K562 (cell line): Measurements from ENCODE around the gene PRKACA. TPM values are rescaled to one million over a fixed set of nuclear protein-coding genes. Genes with fewer than 3 reads are reported as not detected.

Experiments used
- BCLAF1 ChIP-seq, 2 experiments: fragments of 450-650 bp in 1 of 2; IDR thresholded peaks; 2 replicates each; pipeline ENCODE4 v1.6.1; 2011 to 2017; ENCODE audit warnings: low read depth in 2 of 2, antibody characterized with exemption in 1 of 2, borderline replicate concordance in 1 of 2, low read length in 1 of 2, mild to moderate bottlenecking in 1 of 2, mixed read lengths in 1 of 2; ENCODE audit not compliant: control insufficient read depth in 1 of 2
- CBFB ChIP-seq: sonication (generic); formaldehyde crosslinking; IDR thresholded peaks from 2 replicates; pipeline ENCODE4 v1.4.0; 2020; ENCODE audit warnings: mild to moderate bottlenecking, missing genetic modification reagents
- CHD1 ChIP-seq: fragments of 200-600 bp; sonication (generic); IDR thresholded peaks from one replicate; pipeline ENCODE4 v1.6.1; 2012; ENCODE audit warnings: mild to moderate bottlenecking, moderate library complexity, low read length, inconsistent platforms
- CTCF ChIP-seq, 3 experiments: IDR thresholded peaks in 2 of 3; conservative IDR thresholded peaks in 1 of 3; 2 replicates each; pipeline ENCODE4 v1.5.1; 2011 to 2012; ENCODE audit warnings: low read length in 3 of 3, mild to moderate bottlenecking in 3 of 3, control low read depth in 2 of 3, improper control_type of control experiment in 1 of 3, inconsistent platforms in 1 of 3, low read depth in 1 of 3, mixed read lengths in 1 of 3, moderate library complexity in 1 of 3; ENCODE audit not compliant: insufficient read depth in 2 of 3
- FOS ChIP-seq: IDR thresholded peaks from 3 replicates; pipeline ENCODE4 v1.6.1; 2011; ENCODE audit not compliant: insufficient read length; ENCODE audit errors: extremely low read depth
- IFI16 ChIP-seq: fragments of 250-450 bp; sonication (Bioruptor Pico); IDR thresholded peaks from 2 replicates; pipeline ENCODE4 v2.1.2; 2022; ENCODE audit warnings: mild to moderate bottlenecking, inconsistent platforms
- KAT8 ChIP-seq: fragments of 450-650 bp; IDR thresholded peaks from 2 replicates; pipeline ENCODE4 v1.6.1; 2016; ENCODE audit warnings: low read depth, mild to moderate bottlenecking
- KHSRP ChIP-seq: fragments of 450-650 bp; IDR thresholded peaks from 2 replicates; pipeline ENCODE4 v1.6.1; 2017
- MAFF ChIP-seq: IDR thresholded peaks from 2 replicates; pipeline ENCODE4 v1.6.1; 2012; ENCODE audit warnings: low read length, improper control_type of control experiment
- MAZ ChIP-seq, 2 experiments: fragments of 450-650 bp in 1 of 2; sonication (generic) in 1 of 2; formaldehyde crosslinking; IDR thresholded peaks in 1 of 2; conservative IDR thresholded peaks in 1 of 2; 2 replicates each; pipeline versions ENCODE4 v1.4.0 to v1.5.0; 2020; ENCODE audit warnings: mild to moderate bottlenecking in 1 of 2, missing genetic modification reagents in 1 of 2
- MTA1 ChIP-seq: fragments of 450-650 bp; IDR thresholded peaks from 2 replicates; pipeline ENCODE4 v1.6.1; 2017; ENCODE audit warnings: borderline replicate concordance
- NEUROD1 ChIP-seq: fragments of 150-350 bp; IDR thresholded peaks from 2 replicates; pipeline ENCODE4 v1.6.1; 2014; ENCODE audit warnings: borderline replicate concordance, low read length, low read depth; ENCODE audit not compliant: partially characterized antibody
- NR2C2 ChIP-seq, 2 experiments: fragments of 200-800 bp in 1 of 2; sonication (Bioruptor generic) in 1 of 2; sonication (generic) in 1 of 2; formaldehyde crosslinking in 1 of 2; IDR thresholded peaks; 2 replicates each; pipeline versions ENCODE4 v1.6.1 to v1.8.0; 2016 to 2022; ENCODE audit warnings: mild to moderate bottlenecking in 1 of 2, missing compliant biosample characterization in 1 of 2, missing genetic modification characterization in 1 of 2, missing genetic modification reagents in 1 of 2
- PHF8 ChIP-seq: fragments of 200-600 bp; sonication (generic); IDR thresholded peaks from 2 replicates; pipeline ENCODE4 v1.6.1; 2012; ENCODE audit warnings: mixed run types, mild to moderate bottlenecking, inconsistent platforms, low read length, moderate library complexity, borderline replicate concordance
- RAD21 ChIP-seq, 2 experiments: fragments of 250-450 bp in 1 of 2; fragments of 450-650 bp in 1 of 2; sonication (Bioruptor Pico) in 1 of 2; formaldehyde crosslinking in 1 of 2; IDR thresholded peaks in 1 of 2; conservative IDR thresholded peaks in 1 of 2; 2 replicates each; pipeline versions ENCODE4 v1.4.0 to v1.8.0; 2020 to 2022; ENCODE audit warnings: mild to moderate bottlenecking in 2 of 2, moderate library complexity in 1 of 2
- SMC3 ChIP-seq: conservative IDR thresholded peaks from 2 replicates; pipeline ENCODE4 v1.6.1; 2011; ENCODE audit warnings: low read depth, low read length, improper control_type of control experiment; ENCODE audit not compliant: insufficient read depth
- SNRNP70 ChIP-seq: fragments of 200-400 bp; formaldehyde crosslinking; optimal IDR thresholded peaks from 2 replicates; pipeline ENCODE3; 2017; ENCODE audit warnings: low read depth, low read length
- TSHZ1 ChIP-seq: fragments of 250-450 bp; sonication (Bioruptor Pico); IDR thresholded peaks from 2 replicates; pipeline ENCODE4 v1.4.0; 2020; ENCODE audit warnings: mild to moderate bottlenecking, moderate library complexity
- ZNF583 ChIP-seq: fragments of 250-450 bp; sonication (Bioruptor Pico); IDR thresholded peaks from 2 replicates; pipeline ENCODE4 v1.4.0; 2020
- polyA plus RNA-seq, 8 experiments: library from polyadenylated mRNA; depleted of rRNA in 4 of 8; stranded (reverse) in 5 of 8; unstranded in 3 of 8; fragments of >200 nt; fragmentation: Nextera tagmentation in 2 of 8; fragmentation: Illumina TruSeq in 1 of 8; extraction: Ambion mirVana in 2 of 8; extraction: Trizol in 1 of 8; gene quantifications; 2 replicates each; pipeline versions ENCODE4 v1.2.1 to v1.2.3, GENCODE V29; 2011 to 2014; ENCODE audit warnings: inconsistent platforms in 1 of 8, missing spikeins in 1 of 8
- total RNA-seq, 7 experiments: library from RNA; depleted of rRNA in 6 of 7; stranded (reverse); fragments of >200 nt in 6 of 7; fragmentation: Illumina TruSeq in 2 of 7; extraction: Trizol in 2 of 7; gene quantifications; 2 replicates each; pipeline versions ENCODE4 v1.2.1 to v1.2.3, GENCODE V29; 2011 to 2021; ENCODE audit warnings: low replicate concordance in 1 of 7

Gene PRKACA
- total and polyA plus RNA-seq, 9 of the 15 experiments (the other 6 are each of a cell fraction or from before 2014, with no cell fraction given) = 1.2 to 63.1 (median 13.0) TPM

- TF ChIP-seq TSHZ1 (no peak), BCLAF1 (IDR thresholded peaks at IDR 0.05; ENCODE audit: borderline replicate concordance in 1 of 2, control insufficient read depth in 1 of 2, low read depth in 2 of 2, low read length in 1 of 2) (no peak), MAZ (CRISPR knock-in tag; conservative IDR thresholded peaks at IDR 0.05 in 1 of 2, IDR thresholded peaks at IDR 0.05 in 1 of 2) (0 out of 4 replicates have a peak, but pooled peaks of 1 of the 2 experiments have one; percentile 13), MTA1 (no peak), IFI16 (CRISPR knock-in tag) (no peak), ZNF583 (CRISPR knock-in tag) (no peak), MAFF (no peak), PHF8 (no peak), FOS (no peak), NR2C2 (CRISPR knock-in tag; IDR thresholded peaks at IDR 0.05) (no peak), NR2C2 (tag; IDR thresholded peaks at IDR 0.05) (0 out of 2 replicates have a peak, but pooled peaks have one; percentile 17), CTCF (IDR thresholded peaks at IDR 0.05 in 2 of 3, conservative IDR thresholded peaks at IDR 0.05 in 1 of 3; ENCODE audit: insufficient read depth in 2 of 3, low read depth in 1 of 3, low read length in 3 of 3) (peak; percentile 45 to 62 (median 60); a peak in 5 of 6 replicates), KHSRP (no peak), CBFB (CRISPR knock-in tag) (no peak), NEUROD1 (no peak), SNRNP70 (no peak), KAT8 (no peak), RAD21 (CRISPR knock-in tag; conservative IDR thresholded peaks at IDR 0.05 in 1 of 2, IDR thresholded peaks at IDR 0.05 in 1 of 2) (peak; percentile 32 to 42; a peak in 3 of 4 replicates), CHD1 (no peak), SMC3 (peak; percentile 31; the same call in 1 of the 2 replicates)
These were observed 2.7 kb downstream of the PRKACA start (continued) for GRCh38 chr19:14114854-14115253.
